DMS153 treated with DMSO at 0.1 percent for 48 hours (cell line): Measurements from ENCODE around the gene EPS8L2.
"Not testable (repeated sequence)": the region's sequence is repeated elsewhere in the genome, so short reads cannot be mapped to it uniquely, and the experiment has no call there.

ENCODE experiments used
- DNase-seq: peaks from one replicate; lab custom pipeline; 2025; ENCODE audit not compliant: unreplicated experiment; lab: John Stamatoyannopoulos, UW

The EPS8L2 gene

GRCh38 chr11:689625-690024 lies 16.4 kb upstream of the EPS8L2 start:
- no peak for DNase-seq

- not testable (repeated sequence) for DNase-seq
Measured at GRCh38 chr11:690244-690643, 15.8 kb upstream of the EPS8L2 start.

GRCh38 chr11:690738-691633 lies 15.0 kb upstream of the EPS8L2 start:
- no peak for DNase-seq

GRCh38 chr11:691710-692590 lies 14.1 kb upstream of the EPS8L2 start:
- DNase-seq = no peak

GRCh38 chr11:692824-693414 lies 13.1 kb upstream of the EPS8L2 start:
- no peak for DNase-seq

- DNase-seq = no peak
Measured at GRCh38 chr11:693415-693831, 12.6 kb upstream of the EPS8L2 start.

GRCh38 chr11:693887-694562 lies 12.0 kb upstream of the EPS8L2 start:
- peak; percentile 64 for DNase-seq

GRCh38 chr11:694563-695287 lies 11.3 kb upstream of the EPS8L2 start, which contains the start of gene DEAF1:
Gene DEAF1, minus strand, starts transcription at chr11:695222. Its CDS starts 175 bp downstream, at chr11:695047.
- DNase-seq = peak; percentile 89

GRCh38 chr11:695288-695537 lies 10.8 kb upstream of the EPS8L2 start:
- no peak for DNase-seq

GRCh38 chr11:695538-696248 lies 10.3 kb upstream of the EPS8L2 start, which contains the start of gene TMEM80:
Gene TMEM80, plus strand, starts transcription at chr11:695816. Its CDS starts 12 bp downstream, at chr11:695828.
- DNase-seq = peak; percentile 94

- DNase-seq = no peak
Measured at GRCh38 chr11:696955-697491, 9.0 kb upstream of the EPS8L2 start.

- no peak for DNase-seq
Measured at GRCh38 chr11:697811-698311, 8.2 kb upstream of the EPS8L2 start.

- no peak for DNase-seq
Measured at GRCh38 chr11:698493-699115, 7.4 kb upstream of the EPS8L2 start.

GRCh38 chr11:699116-699508 lies 6.9 kb upstream of the EPS8L2 start:
- DNase-seq = no peak

- DNase-seq = no peak
Measured at GRCh38 chr11:699753-700152, 6.3 kb upstream of the EPS8L2 start.

- DNase-seq = no peak
Measured at GRCh38 chr11:701741-702461, 4.1 kb upstream of the EPS8L2 start.

GRCh38 chr11:702462-703461 lies 3.3 kb upstream of the EPS8L2 start:
- no peak for DNase-seq
